ENCODE results near the gene SERPINA5.

SERPINA5 gene

GRCh38 chr14:94562022-94562421 lies 19.2 kb upstream of the SERPINA5 start:
- DNase-seq, result peak in 1 of 2 donors; percentile 13
- H3K27me3 ChIP-seq, result no peaks in the 10 kb centered on the region
- no peak overlapping the region for H3K4me3 ChIP-seq
- intact Hi-C loops (cut with DNase I; ENCODE audit: low total_unique reads), result no loop called here
- TF ChIP-seq, protein P1, sequence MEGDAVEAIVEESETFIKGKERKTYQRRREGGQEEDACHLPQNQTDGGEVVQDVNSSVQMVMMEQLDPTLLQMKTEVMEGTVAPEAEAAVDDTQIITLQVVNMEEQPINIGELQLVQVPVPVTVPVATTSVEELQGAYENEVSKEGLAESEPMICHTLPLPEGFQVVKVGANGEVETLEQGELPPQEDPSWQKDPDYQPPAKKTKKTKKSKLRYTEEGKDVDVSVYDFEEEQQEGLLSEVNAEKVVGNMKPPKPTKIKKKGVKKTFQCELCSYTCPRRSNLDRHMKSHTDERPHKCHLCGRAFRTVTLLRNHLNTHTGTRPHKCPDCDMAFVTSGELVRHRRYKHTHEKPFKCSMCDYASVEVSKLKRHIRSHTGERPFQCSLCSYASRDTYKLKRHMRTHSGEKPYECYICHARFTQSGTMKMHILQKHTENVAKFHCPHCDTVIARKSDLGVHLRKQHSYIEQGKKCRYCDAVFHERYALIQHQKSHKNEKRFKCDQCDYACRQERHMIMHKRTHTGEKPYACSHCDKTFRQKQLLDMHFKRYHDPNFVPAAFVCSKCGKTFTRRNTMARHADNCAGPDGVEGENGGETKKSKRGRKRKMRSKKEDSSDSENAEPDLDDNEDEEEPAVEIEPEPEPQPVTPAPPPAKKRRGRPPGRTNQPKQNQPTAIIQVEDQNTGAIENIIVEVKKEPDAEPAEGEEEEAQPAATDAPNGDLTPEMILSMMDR (IDR thresholded peaks at IDR 0.05), result no peak
- no peaks in the 10 kb centered on the region for H3K9me3 ChIP-seq
- H3K4me1 ChIP-seq, result no peaks in the 10 kb centered on the region
- H3K27ac ChIP-seq, result no peak overlapping the region
- H3K36me3 ChIP-seq, result no peaks in the 10 kb centered on the region

- TF ChIP-seq, protein P1 (IDR thresholded peaks at IDR 0.05), result no peak
- peak in 1 of 2 donors; percentile 43 for DNase-seq
- Histone ChIP-seq H3K4me1 (no peaks in the 10 kb centered on the region), H3K9me3 (no peaks in the 10 kb centered on the region), H3K27ac (no peak overlapping the region), H3K4me3 (no peak overlapping the region), H3K36me3 (no peaks in the 10 kb centered on the region), H3K27me3 (no peaks in the 10 kb centered on the region)
- intact Hi-C loops (cut with DNase I; ENCODE audit: low total_unique reads), result no loop called here
Measured at GRCh38 chr14:94562941-94563883, 18.0 kb upstream of the SERPINA5 start.

GRCh38 chr14:94564381-94564780 lies 16.8 kb upstream of the SERPINA5 start:
- intact Hi-C loops (cut with DNase I; ENCODE audit: low total_unique reads), result no loop called here
- no peaks in the 10 kb centered on the region for H3K27me3 ChIP-seq
- no peaks in the 10 kb centered on the region for H3K4me1 ChIP-seq
- TF ChIP-seq, protein P1 (IDR thresholded peaks at IDR 0.05), result no peak
- no peaks in the 10 kb centered on the region for H3K36me3 ChIP-seq
- H3K4me3 ChIP-seq, result no peak overlapping the region
- no peak for DNase-seq
- no peak overlapping the region for H3K27ac ChIP-seq
- H3K9me3 ChIP-seq, result no peaks in the 10 kb centered on the region

DNA sequence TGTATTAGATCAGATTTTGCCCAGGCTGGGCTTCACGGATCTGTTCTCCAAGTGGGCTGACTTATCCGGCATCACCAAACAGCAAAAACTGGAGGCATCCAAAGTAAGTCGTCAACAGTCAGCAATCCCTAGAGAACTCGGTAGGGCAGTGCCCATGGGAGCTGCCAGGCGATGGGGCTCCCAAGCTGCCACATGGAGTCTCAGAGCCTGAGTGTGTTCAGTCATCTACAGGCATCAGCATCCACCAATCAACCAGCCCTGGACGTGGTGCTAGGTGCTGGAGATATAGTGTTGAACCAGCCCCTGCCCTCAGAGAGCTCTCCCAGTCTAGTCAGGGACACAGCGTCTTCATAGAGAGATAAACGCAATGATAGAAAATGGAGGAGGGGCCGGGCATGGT lies 13.0 kb upstream of the SERPINA5 start:
- H3K4me1 ChIP-seq, result peaks cover 0 to 12% (median 5%) of the 10 kb centered on the region in 4 donors
- H3K9me3 ChIP-seq, result no peaks in the 10 kb centered on the region
- no peaks in the 10 kb centered on the region for H3K36me3 ChIP-seq
- intact Hi-C loops (cut with DNase I; ENCODE audit: low total_unique reads), result no loop called here
- no peak overlapping the region for H3K27ac ChIP-seq
- H3K27me3 ChIP-seq, result no peaks in the 10 kb centered on the region
- peak in 1 of 2 donors; percentile 51 for DNase-seq
- H3K4me3 ChIP-seq, result no peak overlapping the region
- TF ChIP-seq, protein P1 (IDR thresholded peaks at IDR 0.05), result no peak

DNA sequence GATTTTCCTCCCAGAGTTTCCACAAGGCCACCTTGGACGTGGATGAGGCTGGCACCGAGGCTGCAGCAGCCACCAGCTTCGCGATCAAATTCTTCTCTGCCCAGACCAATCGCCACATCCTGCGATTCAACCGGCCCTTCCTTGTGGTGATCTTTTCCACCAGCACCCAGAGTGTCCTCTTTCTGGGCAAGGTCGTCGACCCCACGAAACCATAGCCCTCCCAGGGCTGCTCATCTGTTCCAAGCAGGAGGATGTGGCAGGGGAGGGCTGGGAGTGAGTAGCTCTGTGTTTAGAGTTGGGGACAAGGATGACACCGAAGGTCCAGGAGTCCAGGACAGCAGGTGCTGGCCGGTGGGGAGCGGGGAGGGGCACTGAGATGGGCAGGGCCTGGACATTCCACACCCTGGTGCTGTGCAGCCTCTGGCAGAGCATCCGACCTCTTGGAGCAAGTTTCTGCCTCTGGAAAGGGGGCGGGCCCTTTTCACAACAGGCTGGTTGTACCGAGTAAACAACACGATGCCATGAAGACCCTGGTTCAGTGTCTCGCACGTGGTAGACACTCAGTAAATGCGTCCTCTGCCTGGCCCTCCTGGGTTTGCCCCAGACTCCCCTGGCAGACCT lies 11.7 kb upstream of the SERPINA5 start:
- no peaks in the 10 kb centered on the region for H3K9me3 ChIP-seq
- DNase-seq, result peak in 1 of 2 donors; percentile 64
- intact Hi-C loops (cut with DNase I; ENCODE audit: low total_unique reads), result no loop called here
- H3K4me3 ChIP-seq, result no peak overlapping the region
- no peak overlapping the region for H3K27ac ChIP-seq
- TF ChIP-seq, protein P1 (IDR thresholded peaks at IDR 0.05), result no peak
- H3K27me3 ChIP-seq, result no peaks in the 10 kb centered on the region
- peaks cover 0 to 12% (median 5%) of the 10 kb centered on the region in 4 donors for H3K4me1 ChIP-seq
- H3K36me3 ChIP-seq, result no peaks in the 10 kb centered on the region

Measured in tibial artery (tissue), 4 donors.